Kidney (tissue), 14 donors: ENCODE measurements around the gene GRAMD2A. TPM values are rescaled to one million over a fixed set of nuclear protein-coding genes. Genes with fewer than 3 reads are reported as not detected.

ENCODE experiments used
- DNase-seq, 5 donors: peaks; one replicate each; pipeline ENCODE4 v3.0.0-alpha.2; 2013 to 2020
- FAIRE-seq: peaks from 2 replicates; lab custom pipeline; 2012; peaks lifted over from hg19 to GRCh38; lab: Jason Lieb, UNC
- H3K27ac ChIP-seq, 2 donors: one replicate each; pipeline ENCODE4 v1.7.0; 2013; ENCODE audit warnings: low read depth in 2 of 2, low read length in 2 of 2, inconsistent platforms in 1 of 2
- H3K27me3 ChIP-seq: one replicate; pipeline ENCODE4 v1.7.1; 2013; ENCODE audit warnings: low read length, inconsistent platforms; ENCODE audit not compliant: control insufficient read depth, insufficient read depth
- H3K36me3 ChIP-seq, 3 donors: one replicate each; pipeline versions ENCODE4 v1.7.0 to v1.7.1; 2013; ENCODE audit warnings: low read length in 3 of 3, control low read depth in 1 of 3, inconsistent platforms in 1 of 3; ENCODE audit not compliant: insufficient read depth in 3 of 3, control insufficient read depth in 2 of 3
- H3K4me1 ChIP-seq, 3 donors: one replicate each; pipeline versions ENCODE4 v1.7.0 to v1.7.1; 2013; ENCODE audit warnings: low read length in 3 of 3, inconsistent platforms in 1 of 3, low read depth in 1 of 3; ENCODE audit not compliant: control insufficient read depth in 2 of 3, insufficient read depth in 2 of 3
- H3K4me3 ChIP-seq, 3 donors: one replicate each; pipeline versions ENCODE4 v1.7.0 to v1.8.1; 2013; ENCODE audit warnings: low read length in 3 of 3, control low read depth in 1 of 3, inconsistent platforms in 1 of 3
- H3K9ac ChIP-seq, 3 donors: one replicate each; pipeline versions ENCODE4 v1.7.0 to v1.7.1; 2013; ENCODE audit warnings: low read length in 3 of 3, control low read depth in 1 of 3, inconsistent platforms in 1 of 3
- H3K9me3 ChIP-seq, 3 donors: one replicate each; pipeline versions ENCODE4 v1.7.0 to v1.7.1; 2013; ENCODE audit warnings: low read length in 3 of 3, control low read depth in 1 of 3, inconsistent platforms in 1 of 3; ENCODE audit not compliant: control insufficient read depth in 2 of 3, insufficient read depth in 1 of 3
- intact Hi-C: fragments of 100-400 bp; cut with DNase I; formaldehyde crosslinking; loops from one replicate; pipeline ENCODE4 v1.11.1; 2022
- polyA plus RNA-seq: library from polyadenylated mRNA; stranded (reverse); fragments of 350-450 nt; fragmentation: Illumina TruSeq; extraction: RNeasy Lipid Tissue Mini Kit (QIAGEN cat#74804); gene quantifications from one replicate; pipeline ENCODE4 v1.2.3, GENCODE V29; 2014; ENCODE audit warnings: low read depth, low replicate concordance; ENCODE audit not compliant: insufficient read depth
- total RNA-seq: library from RNA; stranded (reverse); fragmentation: NEBNext Ultra II Directional; extraction: Animal tissue kit (Norgen Biotek cat#: 25700); gene quantifications from one replicate; pipeline ENCODE4 v1.2.1, GENCODE V29; 2021
- TF ChIP-seq, protein P1 (sequence below): IDR thresholded peaks from 3 replicates; pipeline ENCODE4 v1.5.1; 2012; ENCODE audit warnings: mild to moderate bottlenecking, moderate library complexity, borderline replicate concordance; ENCODE audit not compliant: insufficient read depth; ENCODE audit errors: extremely low read depth
- donor health status: control.
- donor health status: control.
- donor health status: control.
- donor health status: control.
- donor health status: control.
- donor health status: DM: yes; HTN: yes; CAD: no.
- donor health status: Normal renal cell carcinoma (clear cell type).

GRAMD2A gene
- total and polyA plus RNA-seq, 2 donors from 2014 or later: 2.7 to 5.4 TPM

DNA sequence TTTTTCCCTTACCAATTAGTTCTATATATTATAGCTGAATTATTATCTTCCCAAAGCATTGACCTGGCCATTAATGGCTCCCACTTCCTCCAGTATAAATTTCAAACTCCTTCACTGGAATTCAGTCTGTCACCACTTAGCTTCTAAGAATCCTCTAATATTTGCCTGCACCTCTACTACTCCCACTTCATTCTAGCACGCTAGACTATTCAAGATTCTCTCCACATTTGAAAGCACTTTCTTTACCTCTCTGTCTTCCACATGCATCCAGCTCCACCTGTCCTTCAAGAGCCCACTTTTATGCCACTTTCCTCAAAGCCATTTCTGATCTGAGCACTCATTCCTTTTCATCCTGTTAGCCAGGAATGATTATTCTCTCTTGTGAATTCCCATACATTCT lies 64.4 kb downstream of the GRAMD2A start:
- Histone ChIP-seq H3K4me3 (no peak overlapping the region), H3K27me3 (no peaks in the 10 kb centered on the region), H3K27ac (no peak overlapping the region), H3K9me3 (no peaks in the 10 kb centered on the region), H3K4me1 (peaks cover 0 to 9% (median 2%) of the 10 kb centered on the region in 3 donors), H3K9ac (no peak overlapping the region), H3K36me3 (no peaks in the 10 kb centered on the region)
- intact Hi-C loops: no loop called here
- TF ChIP-seq, protein P1, sequence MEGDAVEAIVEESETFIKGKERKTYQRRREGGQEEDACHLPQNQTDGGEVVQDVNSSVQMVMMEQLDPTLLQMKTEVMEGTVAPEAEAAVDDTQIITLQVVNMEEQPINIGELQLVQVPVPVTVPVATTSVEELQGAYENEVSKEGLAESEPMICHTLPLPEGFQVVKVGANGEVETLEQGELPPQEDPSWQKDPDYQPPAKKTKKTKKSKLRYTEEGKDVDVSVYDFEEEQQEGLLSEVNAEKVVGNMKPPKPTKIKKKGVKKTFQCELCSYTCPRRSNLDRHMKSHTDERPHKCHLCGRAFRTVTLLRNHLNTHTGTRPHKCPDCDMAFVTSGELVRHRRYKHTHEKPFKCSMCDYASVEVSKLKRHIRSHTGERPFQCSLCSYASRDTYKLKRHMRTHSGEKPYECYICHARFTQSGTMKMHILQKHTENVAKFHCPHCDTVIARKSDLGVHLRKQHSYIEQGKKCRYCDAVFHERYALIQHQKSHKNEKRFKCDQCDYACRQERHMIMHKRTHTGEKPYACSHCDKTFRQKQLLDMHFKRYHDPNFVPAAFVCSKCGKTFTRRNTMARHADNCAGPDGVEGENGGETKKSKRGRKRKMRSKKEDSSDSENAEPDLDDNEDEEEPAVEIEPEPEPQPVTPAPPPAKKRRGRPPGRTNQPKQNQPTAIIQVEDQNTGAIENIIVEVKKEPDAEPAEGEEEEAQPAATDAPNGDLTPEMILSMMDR: no peak
- FAIRE-seq (no peak), DNase-seq (no peak)

DNA sequence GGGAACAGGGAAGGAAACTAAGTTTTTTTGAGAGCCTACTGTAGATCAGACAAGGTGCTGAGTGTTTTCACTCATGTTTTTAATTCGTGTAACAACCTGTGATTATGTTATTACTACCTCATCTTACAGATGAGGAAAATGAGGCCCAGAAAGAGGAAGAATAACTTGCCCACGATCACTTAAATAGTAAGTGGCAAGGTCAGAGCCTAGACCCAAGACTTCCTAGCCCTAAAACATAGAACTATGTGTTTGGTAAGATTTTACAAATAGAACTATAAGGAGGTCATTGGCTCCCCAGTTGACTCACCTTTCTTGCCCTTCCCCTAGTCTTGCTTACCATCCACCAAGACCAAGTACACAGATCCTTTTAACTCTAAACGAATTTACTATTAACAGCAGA lies 65.7 kb downstream of the GRAMD2A start:
- no peaks in the 10 kb centered on the region for H3K36me3 ChIP-seq
- H3K4me3 ChIP-seq: no peak overlapping the region
- no peak overlapping the region for H3K27ac ChIP-seq
- H3K9ac ChIP-seq: no peak overlapping the region
- DNase-seq: no peak
- TF ChIP-seq, protein P1: no peak
- intact Hi-C loops: no loop called here
- no peak for FAIRE-seq
- no peaks in the 10 kb centered on the region for H3K9me3 ChIP-seq
- no peaks in the 10 kb centered on the region for H3K27me3 ChIP-seq
- H3K4me1 ChIP-seq: peaks cover 0 to 14% (median 2%) of the 10 kb centered on the region in 3 donors

DNA sequence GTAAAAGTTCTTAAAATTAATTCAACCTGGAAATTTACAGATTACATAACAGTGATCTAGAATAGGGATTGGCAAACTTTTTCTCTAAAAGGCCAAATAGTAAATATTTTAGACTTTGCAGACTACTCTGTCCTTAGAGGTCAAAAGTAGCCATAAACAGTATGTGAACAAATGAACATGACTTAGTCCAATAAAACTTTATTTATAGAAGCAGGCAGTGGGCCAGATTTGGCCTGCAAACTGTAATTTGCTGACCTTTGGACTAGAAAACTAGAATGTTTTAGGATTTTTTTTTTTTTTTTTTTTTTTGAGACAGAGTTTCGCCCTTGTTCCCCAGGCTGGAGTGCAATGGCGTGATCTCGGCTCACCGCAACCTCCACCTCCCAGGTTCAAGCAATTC lies 67.3 kb downstream of the GRAMD2A start:
- DNase-seq: no peak
- no peaks in the 10 kb centered on the region for H3K27me3 ChIP-seq
- no peak overlapping the region for H3K9ac ChIP-seq
- no peaks in the 10 kb centered on the region for H3K9me3 ChIP-seq
- H3K27ac ChIP-seq: no peak overlapping the region
- H3K4me1 ChIP-seq: peaks cover 0 to 8% (median 0%) of the 10 kb centered on the region in 3 donors
- no peak for FAIRE-seq
- no peaks in the 10 kb centered on the region for H3K36me3 ChIP-seq
- H3K4me3 ChIP-seq: no peak overlapping the region
- intact Hi-C loops: no loop called here
- TF ChIP-seq, protein P1: no peak

DNA sequence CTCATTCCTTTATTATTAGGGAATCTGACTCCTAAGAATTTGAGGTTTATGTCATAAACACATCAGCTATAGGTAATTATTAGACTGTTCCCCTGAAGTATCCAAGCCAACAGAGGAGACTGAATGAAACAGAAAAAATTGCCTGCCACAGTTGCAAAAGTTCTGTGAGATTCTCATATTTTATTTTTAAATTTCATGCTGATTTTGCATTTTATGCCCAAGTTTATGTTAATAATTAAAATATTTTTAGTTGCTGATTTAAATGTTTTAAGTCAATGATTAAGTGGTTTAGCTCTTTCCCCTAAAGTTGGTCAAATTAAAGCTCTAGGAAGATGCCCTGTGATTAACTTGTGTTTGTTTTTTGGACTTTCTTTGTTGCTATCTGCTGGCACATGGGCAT lies 69.2 kb downstream of the GRAMD2A start:
- peaks cover 0 to 11% (median 0%) of the 10 kb centered on the region in 3 donors for H3K4me1 ChIP-seq
- intact Hi-C loops: no loop called here
- no peak overlapping the region for H3K27ac ChIP-seq
- H3K4me3 ChIP-seq: no peak overlapping the region
- DNase-seq: no peak
- no peak overlapping the region for H3K9ac ChIP-seq
- no peaks in the 10 kb centered on the region for H3K27me3 ChIP-seq
- H3K9me3 ChIP-seq: no peaks in the 10 kb centered on the region
- H3K36me3 ChIP-seq: no peaks in the 10 kb centered on the region
- TF ChIP-seq, protein P1: no peak
- no peak for FAIRE-seq
